Activated CD4-positive, alpha-beta T cell treated with anti-CD3 and anti-CD28 coated beads, Interleukin-2, amount 50 U/mL, for 1 hour (primary cell): ENCODE data around the gene HACL1.

Experiments
- DNase-seq: peaks from one replicate; pipeline ENCODE4 v3.0.0-alpha.2; 2020

The HACL1 gene

DNA sequence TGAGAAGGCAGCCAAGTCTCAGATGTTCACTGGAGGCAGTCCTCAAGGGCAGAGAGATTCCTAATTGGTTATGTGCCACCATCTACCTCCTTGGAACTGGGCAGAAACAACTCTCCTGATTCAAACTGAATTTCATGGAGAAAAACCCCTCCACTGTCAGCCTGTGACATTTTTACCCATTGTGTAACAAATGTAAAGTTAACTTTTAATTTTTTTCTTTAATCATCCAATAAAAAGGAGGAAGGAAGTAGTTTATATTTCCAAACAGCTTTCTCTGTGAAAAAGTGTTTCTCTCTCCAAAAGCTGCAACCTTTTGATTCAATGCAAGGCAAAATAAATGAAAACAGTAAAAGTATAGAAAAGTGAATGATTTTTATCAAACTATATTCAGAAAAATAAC lies 79.4 kb downstream of the HACL1 start:
- no peak for DNase-seq

DNA sequence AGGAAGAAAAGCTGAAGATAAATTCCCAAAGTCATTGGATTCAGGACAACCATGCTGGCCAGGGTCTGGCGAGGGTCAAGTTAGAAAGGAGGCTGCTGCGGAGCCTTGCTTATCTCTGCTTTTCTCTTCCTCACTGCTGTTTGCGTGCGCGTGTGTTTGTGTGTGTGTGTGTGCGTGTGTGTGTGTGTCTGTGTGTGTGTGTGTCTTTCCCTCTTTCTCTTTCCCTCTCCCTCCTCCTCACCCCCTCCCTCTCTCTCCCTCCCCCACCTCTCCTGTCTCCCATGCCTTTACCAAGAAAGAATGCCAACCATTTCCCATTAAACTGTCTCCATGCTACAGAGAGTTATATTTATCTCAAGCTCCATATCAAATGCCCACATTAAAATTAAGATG lies 79.8 kb downstream of the HACL1 start, which contains the start of gene COLQ:
COLQ (minus strand) TSS at position 134 of the 393 bp plus-strand sequence; CDS start at position 53, 81 bp downstream.
- DNase-seq = no peak

DNA sequence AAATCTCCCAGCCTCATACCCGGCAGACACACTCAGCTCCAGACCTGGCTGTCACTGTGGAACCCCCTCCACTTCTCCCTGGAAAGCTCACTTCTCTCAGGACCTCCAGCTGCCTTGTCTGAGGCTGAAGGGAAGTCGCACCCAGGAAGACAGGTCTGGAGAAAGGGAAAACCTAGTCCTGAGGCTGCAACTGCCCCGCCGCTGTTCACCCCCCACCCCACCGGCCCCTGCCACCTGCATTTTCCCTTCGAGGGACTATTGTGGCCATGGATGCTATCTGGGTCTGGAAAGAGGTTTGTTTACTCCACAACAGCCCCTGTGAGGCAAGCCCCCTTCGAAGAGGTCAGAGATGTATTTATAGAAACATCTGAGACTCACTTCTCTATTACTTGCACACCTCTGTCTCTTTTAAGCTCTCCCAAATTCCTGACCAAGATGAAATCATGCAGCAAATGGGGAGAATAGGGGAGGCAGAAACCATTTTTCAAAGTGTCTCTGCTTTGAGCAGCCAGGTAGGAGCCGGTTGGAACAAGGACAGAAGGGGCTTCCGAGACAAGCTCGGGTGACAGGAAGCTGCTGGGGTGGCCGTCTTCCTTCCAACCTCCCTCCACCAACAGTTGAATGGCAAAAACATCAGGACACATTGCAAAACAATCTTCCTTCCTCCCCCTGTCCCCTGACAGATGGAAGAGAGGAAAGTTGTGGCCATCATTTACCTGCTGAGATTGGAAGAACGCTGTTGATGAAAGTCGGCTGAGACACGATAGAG lies 80.4 kb downstream of the HACL1 start:
- DNase-seq = no peak

GRCh38 chr3:15520185-15520584 lies 81.2 kb downstream of the HACL1 start:
- no peak for DNase-seq

DNA sequence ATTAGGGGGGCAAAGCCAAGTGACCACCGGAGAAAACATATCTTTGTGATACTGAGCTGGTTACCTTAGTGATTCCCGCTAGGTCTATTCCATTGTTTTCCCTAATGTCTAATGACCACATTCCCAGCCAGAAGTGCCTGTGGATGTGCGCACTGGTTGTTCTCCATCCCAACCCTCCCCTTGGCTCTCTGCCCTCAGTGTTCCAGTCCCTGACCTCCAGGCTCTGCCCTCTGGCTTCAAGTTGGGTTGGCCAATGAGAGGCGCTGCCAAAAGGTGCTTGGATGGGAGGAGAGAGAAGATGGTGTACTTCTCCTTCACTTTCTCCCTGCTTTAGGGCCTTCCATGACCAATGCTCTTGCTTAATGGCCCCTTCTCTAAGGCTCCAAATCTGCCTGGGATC lies 82.3 kb downstream of the HACL1 start:
- DNase-seq = no peak

- DNase-seq = no peak
Observed at GRCh38 chr3:15514663-15515340, 86.6 kb downstream of the HACL1 start.

- DNase-seq = no peak
Observed at GRCh38 chr3:15513810-15514662, 87.3 kb downstream of the HACL1 start.

- DNase-seq = no peak
Observed at GRCh38 chr3:15513116-15513515, 88.3 kb downstream of the HACL1 start.

GRCh38 chr3:15512166-15512565 lies 89.2 kb downstream of the HACL1 start:
- DNase-seq = no peak

GRCh38 chr3:15511156-15511555 lies 90.2 kb downstream of the HACL1 start:
- DNase-seq = no peak
